Superior temporal gyrus (tissue), 1 donor: ENCODE measurements around the gene SLC49A3.
"Not testable (repeated sequence)": the region's sequence is repeated elsewhere in the genome, so short reads cannot be mapped to it uniquely, and the experiment has no call there.

Source experiments
- DNase-seq: peaks from one replicate; pipeline ENCODE4 v3.0.0-alpha.2; 2016; ENCODE audit errors: extremely low spot score

The SLC49A3 gene

DNA sequence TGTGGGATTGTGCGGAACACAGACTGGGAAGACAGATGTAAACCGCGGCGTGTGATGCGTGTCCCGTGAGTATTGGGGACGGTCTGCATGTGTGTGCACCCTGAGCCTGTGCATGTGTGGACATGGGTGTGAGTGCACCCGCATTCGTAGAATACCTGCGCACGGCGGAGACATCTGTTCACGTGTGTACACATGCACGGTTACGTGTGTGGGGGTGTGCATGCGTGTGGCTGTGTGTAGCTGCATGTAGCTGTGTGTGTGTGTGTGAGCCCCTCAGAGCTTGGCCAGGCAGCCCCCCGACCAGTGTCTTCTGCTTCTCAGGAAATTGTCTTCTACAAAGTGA, 34.5 kb downstream of the SLC49A3 start:
- DNase-seq: no peak

- DNase-seq: no peak
Observed at GRCh38 chr4:653831-654502, 35.0 kb downstream of the SLC49A3 start.

- DNase-seq: no peak
Observed at GRCh38 chr4:653080-653821, 35.7 kb downstream of the SLC49A3 start.

DNA sequence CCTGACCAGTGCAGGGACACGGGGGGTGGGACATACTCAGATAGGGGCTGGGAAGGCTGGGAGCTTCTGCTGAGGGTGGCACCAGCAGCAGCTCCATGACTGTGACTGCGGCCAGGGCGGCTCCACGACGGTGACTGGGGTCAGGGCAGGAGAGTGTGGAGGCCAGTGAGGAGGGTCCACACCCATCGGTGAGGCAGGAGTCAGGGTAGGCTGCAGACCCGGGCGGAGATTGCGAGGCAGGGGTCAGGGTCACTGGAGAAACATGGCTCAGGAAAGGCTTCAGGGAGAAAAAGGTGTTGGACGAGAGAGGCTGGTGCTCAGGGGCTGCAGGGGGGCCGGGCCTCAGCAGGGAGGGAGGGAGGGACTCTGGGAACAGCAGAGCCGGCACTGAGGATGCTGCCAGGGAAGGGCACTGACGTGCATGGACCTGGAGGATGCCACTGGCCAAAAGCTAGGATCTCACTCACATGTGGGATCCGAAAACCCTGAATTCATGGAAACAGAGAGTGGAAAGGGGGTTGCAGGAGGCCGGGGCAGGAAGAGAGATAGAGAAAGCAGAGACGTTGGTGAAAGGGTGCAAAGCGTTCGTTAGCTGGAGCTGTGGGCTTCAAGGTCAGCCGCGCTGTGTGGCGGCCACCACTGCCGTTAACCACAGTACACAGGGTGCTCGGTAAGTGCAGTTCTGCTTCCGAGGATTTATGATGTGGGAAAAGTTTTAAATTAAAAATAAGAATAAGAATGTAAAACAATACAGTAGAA, 36.9 kb downstream of the SLC49A3 start:
- no peak for DNase-seq

GRCh38 chr4:650951-651883, 37.7 kb downstream of the SLC49A3 start:
- peak; percentile 74 for DNase-seq

DNA sequence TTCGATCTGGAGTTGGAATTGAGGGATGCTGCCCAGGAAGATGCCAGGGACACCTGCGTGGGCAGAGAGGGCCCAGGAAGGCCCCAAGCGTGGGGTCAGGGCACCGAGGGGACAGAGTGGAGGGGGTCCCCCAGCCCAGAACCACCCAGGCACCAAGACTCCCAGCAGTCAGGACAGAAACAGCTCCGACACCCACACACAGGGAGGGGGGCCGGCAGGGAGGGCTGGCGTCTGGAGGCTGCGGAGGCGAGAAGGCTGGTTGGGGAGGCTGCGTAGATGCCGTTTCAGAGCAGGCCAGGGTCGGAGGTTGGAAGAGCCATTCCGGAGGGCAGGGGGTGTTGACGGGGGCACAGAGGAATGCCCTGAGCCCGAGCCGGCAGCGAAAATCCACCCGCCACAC, 38.5 kb downstream of the SLC49A3 start:
- DNase-seq: no peak

DNA sequence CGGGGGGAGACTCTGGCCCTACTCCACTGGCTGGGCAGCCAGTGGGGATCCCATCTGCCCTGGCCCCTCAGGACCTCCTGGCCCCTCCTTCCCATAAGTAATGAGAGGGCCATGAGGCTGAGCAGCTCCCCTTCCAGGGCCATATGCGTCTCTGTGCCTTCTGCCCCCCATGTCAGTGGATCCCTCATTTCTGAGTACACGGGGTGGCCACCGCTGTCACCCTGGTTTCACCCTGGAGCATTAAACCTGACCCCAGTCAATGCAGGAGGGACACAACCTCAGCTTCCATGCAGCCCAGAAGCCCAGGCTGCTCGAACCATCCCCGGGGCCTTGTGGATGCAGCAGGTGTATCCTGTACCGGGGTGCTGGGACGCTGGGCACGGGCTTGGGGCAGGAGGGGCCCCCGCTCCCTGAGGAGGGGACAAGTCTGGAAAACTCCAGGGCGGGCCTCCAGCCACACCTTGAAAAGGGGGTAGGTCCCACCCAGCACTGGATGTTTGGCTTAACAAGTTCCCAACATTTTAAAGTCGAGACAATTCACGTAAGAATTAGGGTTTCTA, 39.1 kb downstream of the SLC49A3 start:
- no peak for DNase-seq

DNA sequence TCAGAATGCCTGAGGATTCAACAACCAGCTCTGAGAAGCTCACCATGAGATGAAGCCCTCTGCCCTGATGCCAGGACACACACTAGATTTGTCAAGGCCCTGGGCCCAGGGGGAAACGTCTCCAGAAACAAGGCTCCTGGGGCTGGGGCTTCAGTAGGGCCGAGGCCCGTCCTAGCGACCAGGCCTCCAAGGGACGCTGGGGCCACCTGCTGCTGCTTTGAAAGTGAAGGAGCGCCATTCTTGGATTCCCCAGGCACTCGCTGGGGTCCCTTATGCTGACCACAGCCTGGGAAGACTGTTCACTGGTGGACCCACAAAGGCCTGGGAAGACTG, 39.7 kb downstream of the SLC49A3 start:
- no peak for DNase-seq

- DNase-seq: no peak
Observed at GRCh38 chr4:648579-649292, 40.2 kb downstream of the SLC49A3 start.

DNA sequence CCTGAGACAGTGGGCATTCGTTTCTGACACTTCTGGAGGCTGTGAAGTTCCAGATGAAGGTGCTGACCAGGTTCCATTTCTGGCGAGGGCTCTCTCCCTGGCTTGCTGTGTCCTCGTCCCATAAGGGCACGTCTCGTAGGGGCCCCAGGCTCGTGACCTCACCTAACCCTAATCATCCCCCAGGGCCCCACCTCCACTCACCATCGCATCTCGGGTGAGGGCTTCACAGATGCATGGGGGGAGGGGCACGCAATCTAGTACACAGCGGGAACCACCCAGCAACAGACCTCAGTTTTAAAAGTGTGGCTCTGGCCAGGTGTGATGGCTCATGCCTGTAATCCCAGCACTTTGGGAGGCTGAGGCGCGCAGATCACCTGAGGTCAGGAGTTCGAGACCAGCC, 41.5 kb downstream of the SLC49A3 start:
- no peak for DNase-seq

GRCh38 chr4:646460-646859, 42.5 kb downstream of the SLC49A3 start:
- no peak for DNase-seq

DNA sequence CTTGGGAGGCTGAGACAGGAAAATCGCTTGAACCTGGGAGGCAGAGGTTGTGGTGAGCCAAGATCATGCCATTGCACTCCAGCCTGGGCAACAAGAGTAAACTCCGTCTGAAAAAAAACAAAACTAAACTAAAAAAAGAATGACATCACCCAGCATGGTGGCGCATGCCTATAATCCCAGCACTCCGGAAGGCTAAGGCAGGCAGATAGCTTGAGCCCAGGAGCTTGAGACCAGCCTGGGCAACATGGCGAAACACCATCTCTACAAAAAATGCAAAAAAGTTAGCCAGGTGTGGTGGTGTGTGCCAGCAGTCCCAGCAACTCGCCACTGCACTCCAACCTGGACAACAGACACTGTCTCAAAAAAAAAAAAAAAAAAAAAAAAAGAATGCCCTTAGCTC, 46.6 kb downstream of the SLC49A3 start:
- DNase-seq: not testable (repeated sequence)

GRCh38 chr4:637536-638280, 51.2 kb downstream of the SLC49A3 start:
- DNase-seq: no peak

DNA sequence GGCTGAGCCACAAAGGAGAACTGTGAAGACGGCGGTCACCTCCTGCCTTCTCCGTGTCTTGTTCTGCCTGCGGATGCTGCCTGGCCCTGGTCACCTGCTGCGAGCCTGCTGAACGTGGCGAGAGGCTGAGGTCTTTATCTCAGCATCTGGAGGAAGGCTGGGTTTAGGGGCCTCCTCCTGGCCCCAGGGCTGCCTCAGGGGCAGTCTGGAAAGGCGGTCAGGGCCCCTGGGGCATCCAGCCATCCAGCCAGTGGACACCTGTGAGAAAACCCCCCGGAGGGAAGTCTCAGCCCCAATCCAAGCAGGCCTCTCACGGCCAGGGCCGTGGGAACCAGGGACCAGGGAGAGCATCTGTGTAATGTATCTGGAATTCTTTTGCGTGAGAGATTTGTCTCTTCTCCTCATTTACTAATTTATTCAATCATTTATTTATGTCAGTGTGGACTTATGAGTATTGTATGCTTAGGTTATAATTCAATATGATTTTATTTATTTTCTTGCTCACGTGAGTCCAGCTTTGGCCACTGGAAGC, 52.3 kb downstream of the SLC49A3 start:
- no peak for DNase-seq

DNA sequence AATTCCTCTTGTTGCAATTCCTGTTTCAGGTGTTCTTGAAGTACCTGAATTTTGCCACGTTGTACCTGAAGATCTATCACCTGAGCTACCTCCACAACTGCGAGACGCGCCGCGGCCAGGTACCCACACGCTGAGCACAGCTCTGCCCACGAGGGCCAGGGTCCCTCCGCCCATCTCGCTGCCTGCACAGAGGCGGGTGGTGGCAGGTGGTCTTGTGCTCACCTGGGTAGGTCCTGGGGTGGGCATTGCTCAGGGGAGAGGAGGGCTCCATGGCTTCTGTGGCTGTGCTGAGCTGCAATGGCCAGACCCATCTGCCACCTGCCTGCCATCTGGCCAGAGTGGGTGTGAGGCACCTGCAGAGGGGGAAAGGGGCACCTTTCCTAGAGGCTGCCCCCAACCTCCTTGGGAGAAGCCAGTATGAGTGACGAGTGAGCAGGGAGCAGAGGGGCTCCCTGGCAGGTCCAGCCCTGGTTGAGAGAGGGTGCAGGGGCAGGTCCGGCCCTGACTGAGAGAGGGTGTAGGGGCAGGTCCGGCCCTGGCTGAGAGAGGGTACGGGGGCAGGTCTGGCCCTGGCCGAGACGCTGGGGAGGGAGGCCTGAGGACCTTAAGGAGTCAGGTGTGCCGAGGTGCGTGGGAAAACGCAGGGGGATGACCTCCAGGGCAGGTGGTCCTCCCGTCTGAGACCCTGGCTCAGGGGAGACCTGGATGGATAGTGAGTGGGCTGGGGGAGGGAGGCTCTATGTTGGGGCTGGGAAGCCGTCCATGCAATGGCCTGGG, 52.9 kb downstream of the SLC49A3 start:
- DNase-seq: no peak

- not testable (repeated sequence) for DNase-seq
Observed at GRCh38 chr4:635066-635835, 53.7 kb downstream of the SLC49A3 start.

GRCh38 chr4:634599-634985, 54.4 kb downstream of the SLC49A3 start:
- no peak for DNase-seq

DNA sequence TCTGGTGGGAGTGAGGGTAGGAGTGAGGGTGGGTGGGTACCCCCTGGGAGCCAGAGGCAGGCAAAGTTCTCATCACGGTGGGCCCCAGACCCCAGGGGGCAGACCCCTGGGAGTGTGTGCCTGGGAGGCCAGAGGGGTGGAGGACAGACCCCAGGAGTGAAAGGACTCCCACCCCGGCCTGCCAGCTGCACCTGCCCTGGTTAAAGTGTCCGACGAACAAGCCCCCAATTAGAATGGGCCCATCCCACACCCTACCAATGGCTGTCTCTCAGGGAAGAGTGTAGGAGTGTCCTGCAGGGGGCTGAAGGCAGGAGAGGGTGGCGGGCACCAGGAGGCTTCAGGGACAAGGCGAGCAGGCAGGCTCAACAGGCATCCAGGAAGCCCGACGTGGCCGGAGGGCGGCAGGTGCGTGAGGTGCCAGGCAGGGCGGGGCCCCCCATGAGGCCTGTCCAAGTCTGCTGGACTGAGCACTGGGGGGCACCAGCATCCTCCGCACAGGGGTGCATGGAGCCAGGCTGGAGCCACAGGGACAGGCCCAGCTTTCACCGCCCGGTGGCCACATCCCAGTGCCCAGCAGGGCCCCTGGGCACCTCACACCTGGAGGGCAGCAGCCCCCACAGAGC, 54.9 kb downstream of the SLC49A3 start:
- DNase-seq: no peak
